GM21619 (cell line): ENCODE measurements around the gene ITPR3.

Experiments used
- ATAC-seq: cut with Tn5 transposase; IDR thresholded peaks from one replicate; pipeline ENCODE4 v1.9.1; 2021; ENCODE audit not compliant: unreplicated experiment

Gene ITPR3

DNA sequence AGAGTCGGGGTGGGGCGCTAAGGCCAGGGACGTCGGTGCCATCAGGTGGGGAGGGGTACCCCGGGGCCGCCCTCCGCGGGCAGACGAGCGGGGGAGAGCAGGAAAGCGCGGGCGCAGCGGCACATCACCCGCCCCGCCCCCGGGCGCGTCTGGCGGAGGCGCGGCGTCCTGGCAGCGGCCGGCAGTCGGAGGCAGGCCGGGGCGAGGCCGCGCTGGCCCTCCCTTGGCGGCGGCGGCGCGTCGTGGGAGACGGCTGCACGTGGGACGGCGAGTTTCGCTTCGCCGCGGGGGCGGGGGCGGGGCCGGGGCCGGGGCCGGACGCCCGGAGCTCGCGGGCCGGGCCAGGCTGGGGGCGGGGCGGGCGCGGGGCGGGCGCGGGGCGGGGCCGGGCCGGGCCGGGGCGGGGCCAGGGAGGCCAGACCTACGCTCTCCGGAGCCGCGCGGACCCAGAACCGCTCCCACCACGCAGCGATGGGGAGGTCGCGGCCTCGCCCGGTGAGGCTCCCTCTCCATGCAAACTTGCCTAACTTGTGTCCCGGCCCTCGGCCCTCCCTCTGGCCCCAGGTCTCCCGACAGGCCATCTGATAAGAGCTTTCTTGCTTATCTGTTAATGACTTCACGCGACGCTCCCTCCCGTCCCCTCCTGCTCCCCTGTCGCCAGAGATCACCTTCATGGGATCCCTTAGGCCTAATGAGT is 12.5 kb downstream of the ITPR3 start:
- peak; percentile 60 for ATAC-seq

DNA sequence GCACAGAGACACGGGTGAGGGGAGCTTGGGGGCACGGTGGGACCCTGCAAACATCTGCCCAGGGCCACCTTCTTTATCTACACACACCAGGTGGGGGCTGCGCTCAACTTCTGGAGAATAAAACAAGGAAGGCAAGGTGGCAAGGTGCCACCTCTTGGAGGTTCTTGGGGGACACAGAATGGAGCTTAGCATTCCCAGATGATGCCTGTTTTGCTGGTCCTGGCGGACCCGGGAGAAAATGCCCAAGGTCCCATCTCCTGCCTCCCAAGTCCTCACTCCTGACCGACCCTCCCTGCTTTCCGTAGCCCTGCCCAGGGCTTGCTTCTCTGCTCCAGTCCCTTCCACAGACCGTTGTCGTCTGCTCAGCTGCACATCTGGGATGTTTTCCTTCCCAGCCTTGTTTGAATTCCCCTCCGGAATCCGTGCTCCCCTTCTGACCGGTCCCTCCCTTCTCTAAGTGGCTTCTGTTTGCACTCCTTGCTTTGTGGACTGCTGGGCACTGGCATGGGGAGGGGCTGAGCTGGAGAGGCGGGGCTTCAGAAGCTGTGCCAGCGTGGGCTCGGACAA is 13.1 kb downstream of the ITPR3 start:
- ATAC-seq = no peak

- ATAC-seq = no peak
Measured at GRCh38 chr6:33634946-33635345, 13.8 kb downstream of the ITPR3 start.

GRCh38 chr6:33636655-33637054 is 15.5 kb downstream of the ITPR3 start:
- ATAC-seq = no peak

- no peak for ATAC-seq
Measured at GRCh38 chr6:33638556-33638955, 17.4 kb downstream of the ITPR3 start.

GRCh38 chr6:33639559-33639958 is 18.4 kb downstream of the ITPR3 start:
- no peak for ATAC-seq

GRCh38 chr6:33640361-33640760 is 19.2 kb downstream of the ITPR3 start:
- no peak for ATAC-seq

GRCh38 chr6:33641144-33641543 is 20.0 kb downstream of the ITPR3 start:
- no peak for ATAC-seq

DNA sequence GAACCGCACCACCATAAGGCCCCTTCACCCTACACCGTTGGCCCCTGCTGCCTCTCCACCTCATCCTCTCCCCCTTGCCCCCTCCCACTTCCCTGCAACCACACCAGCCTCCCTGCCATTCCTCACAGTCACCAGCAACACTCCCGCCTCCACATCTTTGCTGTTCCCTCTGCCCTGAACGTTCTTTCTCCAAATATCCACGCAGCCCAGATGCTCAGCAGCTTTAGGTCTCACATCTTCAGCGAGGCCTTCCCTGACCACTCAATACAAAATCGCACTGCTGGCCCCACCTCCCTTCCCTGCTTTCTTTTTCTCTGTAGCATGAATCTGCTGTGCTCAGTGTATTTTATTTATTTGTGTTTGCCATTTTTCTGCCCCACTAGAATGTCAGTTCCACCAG is 20.5 kb downstream of the ITPR3 start:
- no peak for ATAC-seq

DNA sequence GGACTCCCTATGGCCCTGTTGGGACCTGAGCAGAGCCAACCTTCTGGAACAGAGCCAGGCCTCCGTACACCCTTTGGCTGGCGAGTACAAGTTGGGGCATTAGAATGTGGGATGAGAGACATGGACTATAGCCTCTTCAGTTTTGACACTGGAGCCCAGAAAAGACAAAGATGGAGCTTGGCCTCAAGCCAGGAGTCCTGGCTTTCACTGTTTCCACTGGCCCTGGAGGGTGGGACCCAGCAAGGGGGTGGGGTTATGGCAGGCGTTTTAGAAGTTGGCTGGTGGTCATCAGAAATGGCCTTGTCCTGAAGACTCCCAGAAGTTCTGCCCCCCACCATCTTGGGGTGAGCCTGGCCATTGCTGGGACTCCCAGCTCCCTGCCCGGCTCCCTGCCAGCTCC is 21.8 kb downstream of the ITPR3 start:
- no peak for ATAC-seq

DNA sequence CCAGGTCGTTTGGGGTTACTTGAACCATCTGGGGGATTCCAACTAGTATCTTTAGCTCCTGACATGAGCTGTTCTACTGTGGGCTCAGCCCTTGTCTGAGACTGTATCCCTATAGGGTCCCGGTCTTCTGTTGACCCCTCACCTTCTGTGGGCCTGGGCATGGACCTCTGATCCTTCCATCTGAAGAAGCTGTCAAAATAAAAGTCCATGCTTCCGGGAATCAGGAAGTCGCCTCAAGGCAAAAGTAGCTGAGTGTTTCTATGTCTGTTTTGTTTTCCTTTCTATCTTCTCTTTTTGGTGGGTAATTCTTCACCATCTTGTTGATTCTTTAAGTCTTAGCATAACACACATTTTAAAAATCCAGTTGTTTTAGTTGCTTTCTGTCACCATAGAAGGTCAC is 30.3 kb downstream of the ITPR3 start:
- no peak for ATAC-seq

- no peak for ATAC-seq
Measured at GRCh38 chr6:33652002-33652401, 30.9 kb downstream of the ITPR3 start.

DNA sequence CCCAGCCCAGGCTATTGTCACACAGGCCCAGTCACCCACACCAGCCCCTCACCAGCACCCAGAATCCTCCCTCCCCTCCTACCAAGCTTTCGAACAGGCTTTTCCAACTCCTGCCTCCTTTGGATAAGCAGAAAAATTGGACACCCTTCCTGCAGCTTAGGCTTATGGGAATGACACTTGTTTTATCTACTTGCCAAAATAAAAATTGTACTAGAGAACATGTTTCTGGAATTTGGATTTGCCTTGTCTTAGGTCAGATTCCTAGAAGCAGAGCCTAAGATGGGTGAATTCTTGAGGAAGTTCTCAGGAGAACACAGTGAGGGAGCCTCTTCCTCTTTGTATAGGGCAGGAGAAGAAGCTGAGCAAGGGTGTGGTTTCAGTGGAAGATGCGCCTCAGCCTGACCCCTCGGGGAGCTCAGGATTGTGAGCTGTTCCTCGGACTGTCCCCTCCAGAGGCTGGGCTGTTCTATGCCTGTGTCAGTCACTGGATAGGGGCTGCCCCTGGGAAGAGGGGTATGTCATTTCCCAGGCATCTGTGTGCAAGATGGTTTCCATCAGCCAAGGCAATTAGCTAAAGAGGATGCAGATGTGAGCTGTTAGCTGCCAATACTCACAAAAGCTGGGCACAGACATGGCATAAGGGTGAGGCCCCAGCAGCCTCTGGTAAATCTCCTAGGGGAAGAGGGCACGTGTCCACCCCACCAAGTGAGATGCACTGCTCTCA is 33.9 kb downstream of the ITPR3 start:
- ATAC-seq = no peak

GRCh38 chr6:33656844-33657243 is 35.7 kb downstream of the ITPR3 start:
- no peak for ATAC-seq

GRCh38 chr6:33658982-33659689 is 38.0 kb downstream of the ITPR3 start:
- no peak for ATAC-seq

- ATAC-seq = no peak
Measured at GRCh38 chr6:33659986-33660385, 38.9 kb downstream of the ITPR3 start.

GRCh38 chr6:33661106-33661838 is 40.1 kb downstream of the ITPR3 start:
- no peak for ATAC-seq

DNA sequence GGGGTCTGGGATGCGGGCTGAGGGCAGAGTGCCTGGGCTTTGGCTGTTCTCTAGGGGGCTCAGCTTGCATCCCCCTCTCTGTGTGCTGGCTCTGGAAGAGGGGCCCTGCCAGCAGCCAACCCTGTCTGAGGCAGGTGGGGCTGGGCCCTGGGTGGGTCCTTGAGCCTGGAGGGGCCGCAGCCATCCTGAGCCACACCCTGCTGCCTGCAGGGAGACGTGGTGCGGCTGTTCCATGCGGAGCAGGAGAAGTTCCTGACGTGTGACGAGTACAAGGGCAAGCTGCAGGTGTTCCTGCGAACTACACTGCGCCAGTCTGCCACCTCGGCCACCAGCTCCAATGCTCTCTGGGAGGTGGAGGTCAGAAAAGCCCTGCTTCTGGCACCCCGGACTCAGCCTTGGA is 41.2 kb downstream of the ITPR3 start:
- no peak for ATAC-seq

GRCh38 chr6:33663028-33663427 is 41.9 kb downstream of the ITPR3 start:
- ATAC-seq = no peak

GRCh38 chr6:33663727-33664449 is 42.8 kb downstream of the ITPR3 start:
- ATAC-seq = no peak
